H1 (cell line): ENCODE measurements around the gene LPP. TPM values are rescaled to one million over a fixed set of nuclear protein-coding genes. Genes with fewer than 3 reads are reported as not detected.

ENCODE experiments used
- CTCF ChIA-PET: fragments of 300-600 bp; sonication (Branson Sonifier 250); formaldehyde crosslinking; loops from one replicate; lab custom pipeline; 2021; ENCODE audit not compliant: partially characterized antibody; lab: Charles Lee
- POLR2A ChIA-PET: fragments of 300-600 bp; sonication (Branson Sonifier 250); formaldehyde crosslinking; loops from one replicate; lab custom pipeline; 2021; ENCODE audit warnings: inconsistent platforms; ENCODE audit not compliant: partially characterized antibody; lab: Charles Lee
- DNase-seq, 2 experiments: peaks; one replicate each; pipeline versions ENCODE4 v3.0.0 to v3.0.0-alpha.2; 2010 to 2022; ENCODE audit warnings: low spot score in 2 of 2, low read depth in 1 of 2, mixed read lengths in 1 of 2
- FAIRE-seq: peaks from 2 replicates; lab custom pipeline; 2011; peaks lifted over from hg19 to GRCh38; lab: Jason Lieb, UNC
- H2AFZ ChIP-seq: 2 replicates; pipeline ENCODE4 v1.8.1; 2012; ENCODE audit warnings: low read length, inconsistent platforms
- H2AK5ac ChIP-seq: 2 replicates; pipeline ENCODE4 v1.6.1; 2013; ENCODE audit warnings: low read depth, low read length
- H2BK120ac ChIP-seq: replicated peaks from 2 replicates; pipeline ENCODE3; 2013; ENCODE audit warnings: low read depth, low read length, inconsistent platforms
- H2BK12ac ChIP-seq: 2 replicates; pipeline ENCODE4 v1.6.1; 2013; ENCODE audit warnings: low read depth, low read length
- H2BK15ac ChIP-seq: 2 replicates; pipeline ENCODE4 v1.6.1; 2013; ENCODE audit warnings: low read length
- H2BK20ac ChIP-seq: 2 replicates; pipeline ENCODE4 v1.6.1; 2013; ENCODE audit warnings: low read length
- H2BK5ac ChIP-seq: 2 replicates; pipeline ENCODE4 v1.6.1; 2013; ENCODE audit warnings: low read depth, low read length
- H3K14ac ChIP-seq: 2 replicates; pipeline ENCODE4 v1.6.1; 2013; ENCODE audit warnings: inconsistent platforms; ENCODE audit not compliant: insufficient read length
- H3K18ac ChIP-seq: 2 replicates; pipeline ENCODE4 v1.6.1; 2013; ENCODE audit warnings: low read length; ENCODE audit errors: extremely low read depth
- H3K23ac ChIP-seq: 2 replicates; pipeline ENCODE4 v1.6.1; 2013; ENCODE audit warnings: inconsistent platforms; ENCODE audit not compliant: insufficient read length
- H3K23me2 ChIP-seq: 2 replicates; pipeline ENCODE4 v1.6.1; 2013; ENCODE audit warnings: low read depth, low read length
- H3K27ac ChIP-seq: 2 replicates; pipeline ENCODE4 v1.6.1; 2011; ENCODE audit warnings: low read depth, low read length, inconsistent platforms
- H3K27me3 ChIP-seq, 4 experiments: replicated peaks in 1 of 4; 1 replicate in 1 of 4; 2 replicates in 3 of 4; pipeline versions ENCODE4 v1.6.1 to v1.8.1; 2011 to 2013; ENCODE audit warnings: low read length in 3 of 4, mild to moderate bottlenecking in 3 of 4, inconsistent platforms in 2 of 4, mixed read lengths in 2 of 4, moderate library complexity in 1 of 4; ENCODE audit not compliant: control insufficient read depth in 3 of 4, insufficient read depth in 3 of 4; ENCODE audit errors: extremely low read depth in 1 of 4
- H3K36me3 ChIP-seq, 4 experiments: 2 replicates each; pipeline versions ENCODE4 v1.6.1 to v1.8.1; 2011 to 2013; ENCODE audit warnings: mild to moderate bottlenecking in 4 of 4, low read length in 3 of 4, moderate library complexity in 2 of 4, control low read depth in 1 of 4, inconsistent platforms in 1 of 4; ENCODE audit not compliant: insufficient read depth in 4 of 4, control insufficient read depth in 2 of 4
- H3K4ac ChIP-seq: replicated peaks from 2 replicates; pipeline ENCODE3; 2013; ENCODE audit warnings: low read length, low read depth, mixed read lengths, inconsistent platforms; ENCODE audit not compliant: insufficient read length
- H3K4me1 ChIP-seq, 4 experiments: replicated peaks in 1 of 4; 1 replicate in 1 of 4; 2 replicates in 3 of 4; pipeline versions ENCODE4 v1.6.1 to v1.8.1; 2011 to 2013; ENCODE audit warnings: low read length in 3 of 4, inconsistent platforms in 2 of 4, mixed read lengths in 1 of 4; ENCODE audit not compliant: insufficient read depth in 4 of 4, control insufficient read depth in 3 of 4
- H3K4me2 ChIP-seq, 2 experiments: 2 replicates each; pipeline versions ENCODE4 v1.6.1 to v1.8.1; 2011 to 2013; ENCODE audit warnings: low read depth in 2 of 2, low read length in 2 of 2, control low read depth in 1 of 2, inconsistent platforms in 1 of 2, mild to moderate bottlenecking in 1 of 2; ENCODE audit not compliant: insufficient read depth in 1 of 2
- H3K4me3 ChIP-seq, 4 experiments: fragments of 200-600, 300-600 bp in 1 of 4; sonication (generic), shearing (Covaris generic), sonication (Bioruptor Twin) in 1 of 4; 2 replicates each; pipeline versions ENCODE4 v1.5.1 to v1.8.1; 2011 to 2016; ENCODE audit warnings: low read length in 4 of 4, low read depth in 3 of 4, control low read depth in 2 of 4, inconsistent platforms in 2 of 4, mild to moderate bottlenecking in 2 of 4, mixed read lengths in 1 of 4, moderate library complexity in 1 of 4; ENCODE audit not compliant: insufficient read depth in 2 of 4; ENCODE audit errors: extremely low read depth in 1 of 4
- H3K56ac ChIP-seq: replicated peaks from 2 replicates; pipeline ENCODE3; 2013; ENCODE audit warnings: low read depth, mild to moderate bottlenecking, mixed read lengths, low read length, inconsistent platforms; ENCODE audit not compliant: insufficient read length
- H3K79me1 ChIP-seq: 2 replicates; pipeline ENCODE4 v1.6.1; 2013; ENCODE audit warnings: low read depth, low read length, control low read depth
- H3K79me2 ChIP-seq, 2 experiments: 2 replicates each; pipeline versions ENCODE4 v1.6.1 to v1.8.1; 2012 to 2013; ENCODE audit warnings: low read length in 2 of 2, mild to moderate bottlenecking in 2 of 2, inconsistent platforms in 1 of 2; ENCODE audit not compliant: insufficient read depth in 2 of 2, control insufficient read depth in 1 of 2
- H3K9ac ChIP-seq, 4 experiments: replicated peaks in 1 of 4; 1 replicate in 1 of 4; 2 replicates in 3 of 4; pipeline versions ENCODE4 v1.6.1 to v1.8.1; 2011 to 2013; ENCODE audit warnings: low read depth in 3 of 4, low read length in 3 of 4, control low read depth in 2 of 4, mild to moderate bottlenecking in 2 of 4, moderate library complexity in 2 of 4, inconsistent platforms in 1 of 4; ENCODE audit errors: extremely low read depth in 1 of 4
- H3K9me3 ChIP-seq, 2 experiments: 2 replicates each; pipeline versions ENCODE4 v1.6.1 to v1.8.1; 2012 to 2013; ENCODE audit warnings: mild to moderate bottlenecking in 2 of 2, moderate library complexity in 2 of 2, control low read depth in 1 of 2, inconsistent platforms in 1 of 2, low read depth in 1 of 2, low read length in 1 of 2, mixed read lengths in 1 of 2; ENCODE audit not compliant: insufficient read depth in 2 of 2
- H4K20me1 ChIP-seq, 2 experiments: replicated peaks in 1 of 2; 2 replicates each; pipeline versions ENCODE3 to v1.8.1; 2011 to 2013; ENCODE audit warnings: inconsistent platforms in 2 of 2, low read length in 2 of 2, mild to moderate bottlenecking in 1 of 2; ENCODE audit not compliant: insufficient read depth in 2 of 2, control insufficient read depth in 1 of 2
- H4K5ac ChIP-seq: 2 replicates; pipeline ENCODE4 v1.6.1; 2013; ENCODE audit warnings: low read length, low read depth, mixed read lengths, inconsistent platforms; ENCODE audit not compliant: insufficient read length
- H4K8ac ChIP-seq: 2 replicates; pipeline ENCODE4 v1.8.0; 2013; ENCODE audit warnings: mild to moderate bottlenecking, moderate library complexity, low read length, inconsistent platforms; ENCODE audit not compliant: insufficient read depth; ENCODE audit errors: extremely low read depth
- H4K91ac ChIP-seq: replicated peaks from 2 replicates; pipeline ENCODE3; 2013; ENCODE audit warnings: low read length, mixed read lengths, inconsistent platforms; ENCODE audit not compliant: insufficient read length
- ATF2 ChIP-seq: IDR thresholded peaks from 2 replicates; pipeline ENCODE4 v1.6.1; 2012; ENCODE audit warnings: low read length, inconsistent platforms
- ATF3 ChIP-seq: IDR thresholded peaks from 2 replicates; pipeline ENCODE4 v1.6.1; 2011; ENCODE audit warnings: low read depth, mild to moderate bottlenecking, low read length; ENCODE audit not compliant: insufficient read depth
- BCL11A ChIP-seq, 2 experiments: IDR thresholded peaks; one replicate each; pipeline ENCODE4 v1.6.1; 2011; ENCODE audit warnings: low read depth in 2 of 2, low read length in 2 of 2, mild to moderate bottlenecking in 2 of 2
- CBX8 ChIP-seq: fragments of 300-800, 300-1000 bp; sonication (generic); IDR thresholded peaks from 2 replicates; pipeline ENCODE4 v1.7.1; 2016; ENCODE audit warnings: low read depth, low read length, borderline replicate concordance
- GABPA ChIP-seq: IDR thresholded peaks from 2 replicates; pipeline ENCODE4 v1.6.1; 2011; ENCODE audit warnings: mild to moderate bottlenecking, low read length, moderate library complexity, borderline replicate concordance; ENCODE audit not compliant: insufficient read depth
- HDAC2 ChIP-seq, 2 experiments: fragments of 300-600 bp in 1 of 2; sonication (generic) in 1 of 2; IDR thresholded peaks; 2 replicates each; pipeline ENCODE4 v1.6.1; 2011 to 2012; ENCODE audit warnings: low read depth in 2 of 2, low read length in 2 of 2, mild to moderate bottlenecking in 2 of 2, moderate library complexity in 2 of 2, borderline replicate concordance in 1 of 2, inconsistent platforms in 1 of 2
- RAD21 ChIP-seq, 2 experiments: IDR thresholded peaks in 1 of 2; conservative IDR thresholded peaks in 1 of 2; 2 replicates each; pipeline ENCODE4 v1.6.1; 2011; ENCODE audit warnings: low read depth in 2 of 2, low read length in 2 of 2, improper control_type of control experiment in 1 of 2, inconsistent platforms in 1 of 2, mild to moderate bottlenecking in 1 of 2, moderate library complexity in 1 of 2
- USF2 ChIP-seq: IDR thresholded peaks from 2 replicates; pipeline ENCODE4 v1.6.1; 2011; ENCODE audit warnings: low read length, improper control_type of control experiment
- YY1 ChIP-seq: IDR thresholded peaks from 2 replicates; pipeline ENCODE4 v1.6.1; 2011; ENCODE audit warnings: low read depth, mild to moderate bottlenecking, low read length
- WGBS, 2 experiments: shearing (Covaris generic) in 1 of 2; methylation state at CpG; one replicate each; pipeline versions ENCODE4 v1.1.6 to v1.1.7; 2013 to 2015; ENCODE audit warnings: low lambda C conversion rate in 2 of 2, mixed read lengths in 2 of 2, inconsistent platforms in 1 of 2, low coverage in 1 of 2, missing lambda C conversion rate in 1 of 2; ENCODE audit not compliant: insufficient replicate concordance in 2 of 2, insufficient coverage in 1 of 2, insufficient read length in 1 of 2; ENCODE audit errors: extremely low coverage in 1 of 2, missing lambda C conversion rate in 1 of 2; 5-methylcytosine and 5-hydroxymethylcytosine counted together
- polyA plus RNA-seq, 7 experiments: library from polyadenylated mRNA; depleted of rRNA in 3 of 7; stranded (reverse) in 5 of 7; unstranded in 2 of 7; fragments of >200 nt in 5 of 7; fragments of 200-250 nt in 2 of 7; gene quantifications; 1 replicate in 5 of 7; 2 replicates in 1 of 7; 4 replicates in 1 of 7; pipeline versions ENCODE4 v1.2.1 to v1.2.3, GENCODE V29; 2011 to 2013; ENCODE audit warnings: missing spikeins in 2 of 7, mixed read lengths in 2 of 7
- total RNA-seq: library from RNA; stranded (reverse); fragmentation: NEBNext Ultra II Directional; extraction: Animal tissue kit (Norgen Biotek cat#: 25700); gene quantifications from 2 replicates; pipeline ENCODE4 v1.2.1, GENCODE V29; 2021

Gene LPP
- total and polyA plus RNA-seq, 2 of the 8 experiments (the other 6 are each of a cell fraction or from before 2014, with no cell fraction given): 10.0 to 53.3 TPM

GRCh38 chr3:188326968-188327367 is 173.0 kb downstream of the LPP start:
- ChIA-PET POLR2A (no interaction called here), CTCF (interaction anchor here (0.6 to 0.9 kb wide), 2 partner anchors 37 to 244 kb away, joined by 3 read pairs; no protein-coding TSS in a partner anchor)
- Histone ChIP-seq H3K9ac (no peak overlapping the region), H4K20me1 (no peaks in the 10 kb centered on the region), H3K36me3 (no peaks in the 10 kb centered on the region), H4K91ac (no peak overlapping the region), H3K27me3 (peaks cover 0 to 2% (median 0%) of the 10 kb centered on the region in 4 experiments; a peak in 1 of 7 replicates), H2BK15ac (no peak overlapping the region), H2BK20ac (no peak overlapping the region), H3K4me3 (no peak overlapping the region), H3K14ac (no peak overlapping the region), H4K5ac (no peak overlapping the region), H3K18ac (no peak overlapping the region), H3K23me2 (no peaks in the 10 kb centered on the region), H3K79me1 (peaks cover 5% of the 10 kb centered on the region; the same call in 1 of the 2 replicates), H2BK120ac (no peak overlapping the region), H3K56ac (no peak overlapping the region), H3K4me2 (no peak overlapping the region), H3K23ac (no peak overlapping the region), H3K27ac (no peak overlapping the region), H4K8ac (no peak overlapping the region), H3K4me1 (no peaks in the 10 kb centered on the region), H2AK5ac (no peak overlapping the region), H2BK5ac (no peak overlapping the region), H2BK12ac (no peak overlapping the region), H3K4ac (no peak overlapping the region), H3K9me3 (no peaks in the 10 kb centered on the region), H2AFZ (no peak overlapping the region), H3K79me2 (no peaks in the 10 kb centered on the region)
- TF ChIP-seq HDAC2 (IDR thresholded peaks at IDR 0.05; ENCODE audit: borderline replicate concordance in 1 of 2, low read depth in 2 of 2, low read length in 2 of 2): no peak
- no peak for TF ChIP-seq ATF2
- TF ChIP-seq RAD21 (IDR thresholded peaks at IDR 0.05 in 1 of 2, conservative IDR thresholded peaks at IDR 0.05 in 1 of 2; ENCODE audit: low read depth in 2 of 2, low read length in 2 of 2): no peak
- TF ChIP-seq CBX8: no peak
- TF ChIP-seq USF2: no peak
- TF ChIP-seq GABPA: no peak
- TF ChIP-seq YY1: no peak
- no peak for TF ChIP-seq ATF3
- no peak for TF ChIP-seq BCL11A (IDR thresholded peaks at IDR 0.05; ENCODE audit: low read depth in 2 of 2, low read length in 2 of 2)
- 94% methylated on average over 4 of the region's 4 CpGs; no CpG with 5 or more reads in 1 of the 2 experiments for WGBS, 2 experiments
- FAIRE-seq: no peak
- no peak for DNase-seq
